Glutamatergic neuron (in vitro differentiated cells): ENCODE data around the gene CDK5RAP2. TPM values are rescaled to one million over a fixed set of nuclear protein-coding genes. Genes with fewer than 3 reads are reported as not detected.
A peak's percentile ranks its signal among the peaks of the same experiment; 100 is the strongest.

ENCODE experiments used
- DNase-seq: peaks from one replicate; pipeline ENCODE4 v3.0.0; 2022
- H3K27ac Mint-ChIP-seq: one replicate; pipeline ENCODE4 v1.8.0; 2020; ENCODE audit warnings: mild to moderate bottlenecking, mixed read lengths, inconsistent platforms; ENCODE audit not compliant: unreplicated experiment
- H3K27me3 Mint-ChIP-seq: one replicate; pipeline ENCODE4 v1.8.0; 2020; ENCODE audit warnings: mild to moderate bottlenecking, moderate library complexity, mixed read lengths, inconsistent platforms; ENCODE audit not compliant: unreplicated experiment
- H3K36me3 Mint-ChIP-seq: one replicate; pipeline ENCODE4 v1.8.0; 2020; ENCODE audit warnings: mild to moderate bottlenecking, mixed read lengths, inconsistent platforms; ENCODE audit not compliant: unreplicated experiment
- H3K4me1 Mint-ChIP-seq: one replicate; pipeline ENCODE4 v1.8.0; 2020; ENCODE audit warnings: mild to moderate bottlenecking, low read depth, mixed read lengths, inconsistent platforms; ENCODE audit not compliant: unreplicated experiment
- H3K4me3 Mint-ChIP-seq: one replicate; pipeline ENCODE4 v1.8.0; 2020; ENCODE audit warnings: mild to moderate bottlenecking, mixed read lengths, inconsistent platforms; ENCODE audit not compliant: unreplicated experiment
- H3K9me3 Mint-ChIP-seq: one replicate; pipeline ENCODE4 v1.8.0; 2020; ENCODE audit warnings: mild to moderate bottlenecking, moderate library complexity, mixed read lengths, inconsistent platforms; ENCODE audit not compliant: unreplicated experiment
- total RNA-seq: library from RNA; stranded (reverse); fragmentation: NEBNext Ultra II Directional; extraction: Animal tissue kit (Norgen Biotek cat#: 25700); gene quantifications from one replicate; pipeline ENCODE4 v1.2.1, GENCODE V29; 2021; ENCODE audit not compliant: unreplicated experiment
- TF ChIP-seq, protein P1 (sequence below): fragments of 200-600 bp; sonication (generic); IDR thresholded peaks from one replicate; pipeline ENCODE4 v1.5.0; 2021; ENCODE audit not compliant: partially characterized antibody, unreplicated experiment

The CDK5RAP2 gene
- total RNA-seq, 1 donor from 2014 or later: 53.2 TPM

- no peaks in the 10 kb centered on the region for H3K36me3 Mint-ChIP-seq
- H3K9me3 Mint-ChIP-seq: no peaks in the 10 kb centered on the region
- H3K27me3 Mint-ChIP-seq: no peaks in the 10 kb centered on the region
- H3K4me1 Mint-ChIP-seq: peaks cover 3% of the 10 kb centered on the region
- TF ChIP-seq, protein P1, sequence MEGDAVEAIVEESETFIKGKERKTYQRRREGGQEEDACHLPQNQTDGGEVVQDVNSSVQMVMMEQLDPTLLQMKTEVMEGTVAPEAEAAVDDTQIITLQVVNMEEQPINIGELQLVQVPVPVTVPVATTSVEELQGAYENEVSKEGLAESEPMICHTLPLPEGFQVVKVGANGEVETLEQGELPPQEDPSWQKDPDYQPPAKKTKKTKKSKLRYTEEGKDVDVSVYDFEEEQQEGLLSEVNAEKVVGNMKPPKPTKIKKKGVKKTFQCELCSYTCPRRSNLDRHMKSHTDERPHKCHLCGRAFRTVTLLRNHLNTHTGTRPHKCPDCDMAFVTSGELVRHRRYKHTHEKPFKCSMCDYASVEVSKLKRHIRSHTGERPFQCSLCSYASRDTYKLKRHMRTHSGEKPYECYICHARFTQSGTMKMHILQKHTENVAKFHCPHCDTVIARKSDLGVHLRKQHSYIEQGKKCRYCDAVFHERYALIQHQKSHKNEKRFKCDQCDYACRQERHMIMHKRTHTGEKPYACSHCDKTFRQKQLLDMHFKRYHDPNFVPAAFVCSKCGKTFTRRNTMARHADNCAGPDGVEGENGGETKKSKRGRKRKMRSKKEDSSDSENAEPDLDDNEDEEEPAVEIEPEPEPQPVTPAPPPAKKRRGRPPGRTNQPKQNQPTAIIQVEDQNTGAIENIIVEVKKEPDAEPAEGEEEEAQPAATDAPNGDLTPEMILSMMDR: no peak
- H3K4me3 Mint-ChIP-seq: no peak overlapping the region
- no peak overlapping the region for H3K27ac Mint-ChIP-seq
- no peak for DNase-seq
Observed at GRCh38 chr9:120416781-120417427, 163.1 kb downstream of the CDK5RAP2 start.

- TF ChIP-seq, protein P1: no peak
- H3K4me1 Mint-ChIP-seq: peaks cover 3% of the 10 kb centered on the region
- peaks cover 3% of the 10 kb centered on the region for H3K9me3 Mint-ChIP-seq
- no peaks in the 10 kb centered on the region for H3K36me3 Mint-ChIP-seq
- H3K4me3 Mint-ChIP-seq: no peak overlapping the region
- no peaks in the 10 kb centered on the region for H3K27me3 Mint-ChIP-seq
- no peak for DNase-seq
- peak overlapping the region; percentile 41 for H3K27ac Mint-ChIP-seq
Observed at GRCh38 chr9:120413121-120414048, 166.6 kb downstream of the CDK5RAP2 start.

GRCh38 chr9:120412425-120412951, 167.5 kb downstream of the CDK5RAP2 start:
- no peaks in the 10 kb centered on the region for H3K27me3 Mint-ChIP-seq
- no peak for DNase-seq
- peaks cover 3% of the 10 kb centered on the region for H3K4me1 Mint-ChIP-seq
- H3K36me3 Mint-ChIP-seq: no peaks in the 10 kb centered on the region
- peak overlapping the region; percentile 3 for H3K4me3 Mint-ChIP-seq
- H3K9me3 Mint-ChIP-seq: peaks cover 3% of the 10 kb centered on the region
- peak overlapping the region; percentile 16 for H3K27ac Mint-ChIP-seq
- TF ChIP-seq, protein P1: no peak

- Mint-ChIP-seq H3K27ac (no peak overlapping the region), H3K4me3 (no peak overlapping the region), H3K27me3 (no peaks in the 10 kb centered on the region), H3K4me1 (peaks cover 3% of the 10 kb centered on the region), H3K36me3 (no peaks in the 10 kb centered on the region), H3K9me3 (peaks cover 3% of the 10 kb centered on the region)
- TF ChIP-seq, protein P1: no peak
- DNase-seq: no peak
Observed at GRCh38 chr9:120411862-120412424, 168.0 kb downstream of the CDK5RAP2 start.
